B cell (primary cell): Measurements from ENCODE around the gene EVPL. TPM values are rescaled to one million over a fixed set of nuclear protein-coding genes. Genes with fewer than 3 reads are reported as not detected.

ENCODE experiments used
- ATAC-seq: fragments of 200-7000 bp; cut with Tn5 transposase; one replicate; pipeline ENCODE4 v1.10.0; 2021; ENCODE audit warnings: low read depth, mild to moderate bottlenecking, moderate number of reproducible peaks, moderate library complexity
- CTCF ChIA-PET: fragments of 350-600 bp; sonication (Branson Sonifier 250); formaldehyde crosslinking; loops from one replicate; lab custom pipeline; 2021; ENCODE audit warnings: antibody characterized with exemption, inconsistent platforms; lab: Charles Lee
- POLR2A ChIA-PET: fragments of 350-600 bp; sonication (Branson Sonifier 250); formaldehyde crosslinking; loops from one replicate; lab custom pipeline; 2021; ENCODE audit warnings: antibody characterized with exemption; lab: Charles Lee
- DNase-seq: peaks from one replicate; pipeline ENCODE4 v3.0.0; 2013
- H2AFZ ChIP-seq: 2 replicates; pipeline ENCODE4 v1.6.1; 2012; ENCODE audit warnings: mild to moderate bottlenecking, low read depth, low read length; ENCODE audit not compliant: insufficient read depth, poor library complexity, severe bottlenecking
- H3K27ac ChIP-seq, 2 donors: 1 replicate in 1 of 2; 2 replicates in 1 of 2; pipeline ENCODE4 v1.5.1; 2012 to 2013; ENCODE audit warnings: low read length in 2 of 2, mild to moderate bottlenecking in 2 of 2, moderate library complexity in 1 of 2
- H3K27me3 ChIP-seq, 4 experiments: fragments of 200-600 bp in 1 of 4; sonication (generic) in 1 of 4; replicated peaks in 1 of 4; 1 replicate in 2 of 4; 2 replicates in 2 of 4; pipeline versions ENCODE4 v1.6.1 to v1.7.0; 2013 to 2016; ENCODE audit warnings: low read length in 3 of 4, mild to moderate bottlenecking in 2 of 4, mixed read lengths in 1 of 4, moderate library complexity in 1 of 4; ENCODE audit not compliant: insufficient read depth in 4 of 4, control insufficient read depth in 3 of 4; ENCODE audit errors: control extremely low read depth in 1 of 4
- H3K36me3 ChIP-seq, 2 experiments: replicated peaks in 1 of 2; 1 replicate in 1 of 2; 2 replicates in 1 of 2; pipeline versions ENCODE4 v1.6.1 to v1.7.1; 2013; ENCODE audit warnings: low read length in 1 of 2; ENCODE audit not compliant: insufficient read depth in 2 of 2, control insufficient read depth in 1 of 2; ENCODE audit errors: control extremely low read depth in 1 of 2, extremely low read depth in 1 of 2
- H3K4me1 ChIP-seq, 2 donors: fragments of 200-600 bp in 1 of 2; sonication (generic) in 1 of 2; 1 replicate in 1 of 2; 2 replicates in 1 of 2; pipeline versions ENCODE4 v1.5.1 to v1.6.1; 2013 to 2017; ENCODE audit warnings: low read length in 2 of 2; ENCODE audit not compliant: control insufficient read depth in 2 of 2, insufficient read depth in 2 of 2
- H3K4me2 ChIP-seq: replicated peaks from 2 replicates; pipeline ENCODE3; 2012; ENCODE audit warnings: mild to moderate bottlenecking, low read depth, low read length; ENCODE audit not compliant: poor library complexity, severe bottlenecking
- H3K4me3 ChIP-seq, 5 experiments: fragments of 200-600 bp in 1 of 5; sonication (generic) in 1 of 5; 1 replicate in 3 of 5; 2 replicates in 2 of 5; pipeline versions ENCODE4 v1.5.1 to v1.7.0; 2011 to 2016; ENCODE audit warnings: low read length in 4 of 5, mild to moderate bottlenecking in 4 of 5, low read depth in 2 of 5, control low read depth in 1 of 5, moderate library complexity in 1 of 5; ENCODE audit not compliant: insufficient read depth in 1 of 5; ENCODE audit errors: control extremely low read depth in 1 of 5, extremely low read depth in 1 of 5
- H3K79me2 ChIP-seq: fragments of 200-600 bp; sonication (generic); one replicate; pipeline ENCODE4 v1.6.0; 2016; ENCODE audit warnings: low read length; ENCODE audit not compliant: control insufficient read depth, insufficient read depth
- H3K9ac ChIP-seq: fragments of 200-600 bp; sonication (generic); 2 replicates; pipeline ENCODE4 v1.6.1; 2017; ENCODE audit warnings: mild to moderate bottlenecking, low read length, moderate library complexity
- H3K9me3 ChIP-seq, 3 donors: one replicate each; pipeline versions ENCODE4 v1.6.1 to v1.7.1; 2013; ENCODE audit warnings: low read length in 2 of 3; ENCODE audit not compliant: control insufficient read depth in 2 of 3, insufficient read depth in 1 of 3; ENCODE audit errors: control extremely low read depth in 1 of 3
- H4K20me1 ChIP-seq: 2 replicates; pipeline ENCODE4 v1.6.0; 2012; ENCODE audit warnings: mild to moderate bottlenecking, low read length; ENCODE audit not compliant: insufficient read depth, control insufficient read depth, poor library complexity, severe bottlenecking
- H3K27ac Mint-ChIP-seq: one replicate; pipeline ENCODE4 v1.8.0; 2021; ENCODE audit warnings: mixed read lengths
- H3K27me3 Mint-ChIP-seq: one replicate; pipeline ENCODE4 v1.8.0; 2021; ENCODE audit warnings: mixed read lengths
- H3K4me1 Mint-ChIP-seq: one replicate; pipeline ENCODE4 v1.8.0; 2021; ENCODE audit warnings: mixed read lengths
- H3K4me3 Mint-ChIP-seq: one replicate; pipeline ENCODE4 v1.8.0; 2021; ENCODE audit warnings: mixed read lengths
- H3K9me3 Mint-ChIP-seq: one replicate; pipeline ENCODE4 v1.8.0; 2022; ENCODE audit warnings: mixed read lengths; ENCODE audit not compliant: insufficient read depth
- EZH2 ChIP-seq: IDR thresholded peaks from 2 replicates; pipeline ENCODE4 v1.6.1; 2012; ENCODE audit warnings: borderline replicate concordance, low read depth, mild to moderate bottlenecking, moderate library complexity, low read length; ENCODE audit not compliant: insufficient read depth, poor library complexity, severe bottlenecking
- WGBS: methylation state at CpG from one replicate; pipeline ENCODE4 v1.1.5; 2013; ENCODE audit warnings: missing lambda C conversion rate; ENCODE audit not compliant: insufficient coverage; 5-methylcytosine and 5-hydroxymethylcytosine counted together
- intact Hi-C: fragments of 100-400 bp; cut with micrococcal nuclease; formaldehyde crosslinking; loops from one replicate; pipeline ENCODE4 v1.10.0; 2022
- polyA plus RNA-seq: library from polyadenylated mRNA; depleted of rRNA; stranded (reverse); fragments of >200 nt; gene quantifications from 2 replicates; pipeline ENCODE4 v1.2.3, GENCODE V29; 2012
- total RNA-seq, 2 donors: library from RNA; stranded (reverse); fragments of 120-200 nt in 1 of 2; gene quantifications; 1 replicate in 1 of 2; 2 replicates in 1 of 2; pipeline versions ENCODE4 v1.2.3 to v1.2.4, GENCODE V29; 2013 to 2022
- TF ChIP-seq, protein P1 (sequence below): fragments of 200-600 bp; IDR thresholded peaks from one replicate; pipeline ENCODE4 v1.8.0; 2022; ENCODE audit warnings: antibody characterized with exemption, mild to moderate bottlenecking

Gene EVPL
- total and polyA plus RNA-seq, 2 donors (not counting 1 experiment from before 2014, with no cell fraction given): not detected

DNA sequence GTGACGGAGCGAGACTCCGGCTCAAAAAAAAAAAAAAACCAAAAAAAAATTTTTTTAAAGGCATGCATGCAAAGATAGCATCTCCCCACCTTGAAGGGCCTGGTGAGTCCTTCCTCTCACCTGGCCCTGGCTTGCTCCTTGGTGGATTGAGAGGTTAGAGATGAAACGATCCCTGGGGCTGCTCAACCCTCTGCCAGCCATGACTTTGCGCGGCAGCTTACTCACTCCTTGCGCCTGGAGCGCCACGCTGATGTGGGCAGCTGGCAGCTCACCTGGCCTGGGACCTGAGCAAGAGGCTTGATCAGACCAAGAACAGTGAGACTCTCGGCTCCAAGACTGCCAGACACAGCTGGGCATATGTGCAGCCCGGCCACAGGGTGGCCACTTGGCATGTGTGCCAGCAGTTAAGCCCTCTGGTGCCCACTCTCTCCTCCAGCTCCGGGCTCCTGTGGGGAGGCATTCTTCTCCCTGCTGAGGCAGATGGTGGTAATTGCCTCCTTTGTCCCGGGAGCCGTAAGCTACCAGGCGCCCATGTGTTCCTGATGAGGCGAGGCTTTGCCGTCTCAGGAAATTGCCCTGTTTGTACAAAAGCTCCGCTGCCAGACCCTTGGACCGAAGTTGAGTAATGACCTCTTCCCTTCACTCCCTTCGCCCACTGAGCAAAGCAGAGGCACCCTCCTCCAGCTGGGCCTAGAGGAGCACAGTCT, 5.1 kb upstream of the EVPL start:
- intact Hi-C loops: no loop called here
- Mint-ChIP-seq H3K4me3 (no peak overlapping the region), H3K4me1 (peaks cover 8% of the 10 kb centered on the region), H3K27ac (no peak overlapping the region), H3K27me3 (no peaks in the 10 kb centered on the region), H3K9me3 (no peaks in the 10 kb centered on the region)
- H3K36me3 ChIP-seq: no peaks in the 10 kb centered on the region
- H3K4me1 ChIP-seq: peaks cover 8 to 9% of the 10 kb centered on the region in 2 donors
- TF ChIP-seq, protein P1, sequence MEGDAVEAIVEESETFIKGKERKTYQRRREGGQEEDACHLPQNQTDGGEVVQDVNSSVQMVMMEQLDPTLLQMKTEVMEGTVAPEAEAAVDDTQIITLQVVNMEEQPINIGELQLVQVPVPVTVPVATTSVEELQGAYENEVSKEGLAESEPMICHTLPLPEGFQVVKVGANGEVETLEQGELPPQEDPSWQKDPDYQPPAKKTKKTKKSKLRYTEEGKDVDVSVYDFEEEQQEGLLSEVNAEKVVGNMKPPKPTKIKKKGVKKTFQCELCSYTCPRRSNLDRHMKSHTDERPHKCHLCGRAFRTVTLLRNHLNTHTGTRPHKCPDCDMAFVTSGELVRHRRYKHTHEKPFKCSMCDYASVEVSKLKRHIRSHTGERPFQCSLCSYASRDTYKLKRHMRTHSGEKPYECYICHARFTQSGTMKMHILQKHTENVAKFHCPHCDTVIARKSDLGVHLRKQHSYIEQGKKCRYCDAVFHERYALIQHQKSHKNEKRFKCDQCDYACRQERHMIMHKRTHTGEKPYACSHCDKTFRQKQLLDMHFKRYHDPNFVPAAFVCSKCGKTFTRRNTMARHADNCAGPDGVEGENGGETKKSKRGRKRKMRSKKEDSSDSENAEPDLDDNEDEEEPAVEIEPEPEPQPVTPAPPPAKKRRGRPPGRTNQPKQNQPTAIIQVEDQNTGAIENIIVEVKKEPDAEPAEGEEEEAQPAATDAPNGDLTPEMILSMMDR: no peak
- TF ChIP-seq EZH2: no peak
- H3K27ac ChIP-seq: no peak overlapping the region
- ChIA-PET CTCF (interaction anchor here (0.7 to 0.8 kb wide), 2 partner anchors 17 to 267 kb away, joined by 3 to 5 read pairs; no protein-coding TSS in a partner anchor), POLR2A (interaction anchor here (0.7 kb wide), 1 partner anchor 358 kb away, joined by 4 read pairs; no protein-coding TSS in a partner anchor)
- no peaks in the 10 kb centered on the region for H4K20me1 ChIP-seq
- no peak overlapping the region for H3K4me2 ChIP-seq
- H3K9ac ChIP-seq: no peak overlapping the region
- no peaks in the 10 kb centered on the region for H3K79me2 ChIP-seq
- H2AFZ ChIP-seq: no peak overlapping the region
- ATAC-seq (no peak), DNase-seq (no peak)
- H3K4me3 ChIP-seq: no peak overlapping the region
- peaks cover 0 to 2% (median 0%) of the 10 kb centered on the region in 4 experiments for H3K27me3 ChIP-seq
- H3K9me3 ChIP-seq: no peaks in the 10 kb centered on the region
- over 99% methylated on average over 16 of the region's 20 CpGs for WGBS

DNA sequence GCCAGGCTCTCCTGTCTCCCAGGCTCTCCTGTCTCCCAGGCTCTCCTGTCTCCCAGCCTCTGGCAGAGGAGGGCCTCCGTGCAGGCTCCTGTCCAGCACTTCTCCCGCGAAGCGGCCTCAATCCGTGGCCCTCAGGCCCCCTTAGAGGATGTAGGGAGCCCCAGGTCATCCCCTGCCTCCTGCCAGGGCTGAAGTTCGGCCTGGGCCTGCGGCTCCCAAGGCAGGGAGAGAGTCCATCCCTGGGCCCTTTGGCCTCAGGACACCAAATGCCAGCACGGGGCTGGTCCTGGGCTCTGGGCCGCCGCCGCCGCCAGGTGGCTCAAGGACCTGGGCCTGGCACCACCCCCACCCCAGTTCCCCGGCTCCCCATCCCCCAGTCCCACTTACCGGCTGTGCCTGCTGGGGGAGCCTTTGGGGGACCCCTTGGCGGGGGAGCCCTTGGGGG, 370 bp downstream of the EVPL start:
- TF ChIP-seq, protein P1: no peak
- no peak for TF ChIP-seq EZH2
- Histone ChIP-seq H3K4me1 (peaks cover 8 to 9% of the 10 kb centered on the region in 2 donors), H3K79me2 (no peaks in the 10 kb centered on the region), H3K4me2 (no peak overlapping the region), H3K4me3 (no peak overlapping the region), H3K9ac (no peak overlapping the region), H2AFZ (no peak overlapping the region), H3K27ac (no peak overlapping the region), H3K36me3 (no peaks in the 10 kb centered on the region), H3K27me3 (peaks cover 0 to 2% (median 0%) of the 10 kb centered on the region in 4 experiments), H3K9me3 (no peaks in the 10 kb centered on the region), H4K20me1 (no peaks in the 10 kb centered on the region)
- peaks cover 8% of the 10 kb centered on the region for H3K4me1 Mint-ChIP-seq
- H3K27ac Mint-ChIP-seq: no peak overlapping the region
- intact Hi-C loops: no loop called here
- no peak for ATAC-seq
- CTCF ChIA-PET: no interaction called here
- no peak for DNase-seq
- no peak overlapping the region for H3K4me3 Mint-ChIP-seq
- 93% methylated on average over 9 of the region's 15 CpGs for WGBS
- H3K9me3 Mint-ChIP-seq: no peaks in the 10 kb centered on the region
- POLR2A ChIA-PET: no interaction called here
- no peaks in the 10 kb centered on the region for H3K27me3 Mint-ChIP-seq
